HG03066 (cell line): ENCODE results near the gene CAPZB.

Experiments
- ATAC-seq: cut with Tn5 transposase; IDR thresholded peaks from one replicate; pipeline ENCODE4 v1.9.1; 2021; ENCODE audit warnings: low read depth; ENCODE audit not compliant: unreplicated experiment

Gene CAPZB

DNA sequence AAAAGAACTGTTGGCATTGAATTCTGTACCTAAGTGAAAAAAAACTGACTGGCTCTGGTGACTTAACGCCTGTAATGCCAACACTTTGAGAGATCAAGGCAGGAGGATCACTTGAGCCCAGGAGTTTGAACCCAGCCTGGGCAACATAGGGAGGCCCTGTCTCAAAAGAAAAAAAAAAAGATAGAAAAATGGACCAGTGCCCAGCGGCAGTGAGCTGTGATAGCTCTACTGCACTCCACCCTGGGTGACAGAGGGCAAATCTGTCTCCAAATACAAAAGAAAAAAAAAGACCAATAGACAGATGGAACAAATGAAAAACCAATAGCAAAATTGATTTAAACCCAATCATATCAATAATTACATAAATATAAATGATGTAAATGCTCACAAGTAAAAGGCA is 196.1 kb downstream of the CAPZB start:
- ATAC-seq, result no peak
